Measurements from ENCODE around the gene RWDD1.

The RWDD1 gene

GRCh38 chr6:116556814-116557415, 14.4 kb upstream of the RWDD1 start:
- in situ Hi-C loops (cut with MboI; ENCODE audit: low sequenced_read_pairs) = no loop called here

DNA sequence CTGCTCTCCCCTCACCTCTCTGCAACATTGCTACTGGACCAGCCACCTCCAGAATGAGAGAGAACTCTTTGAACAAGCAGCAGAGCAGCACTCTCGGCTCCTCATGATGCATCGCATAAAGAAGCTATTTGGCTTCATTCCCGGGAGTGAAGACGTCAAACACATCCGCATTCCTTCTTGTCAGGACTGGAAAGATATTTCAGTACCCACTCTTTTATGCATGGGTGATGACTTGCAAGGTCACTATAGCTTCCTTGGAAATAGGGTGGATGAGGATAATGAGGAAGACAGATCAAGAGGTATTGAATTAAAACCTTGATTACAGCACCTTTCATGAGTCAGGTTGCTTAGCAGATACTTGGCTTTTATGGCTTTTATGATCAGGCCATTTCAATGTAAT, 13.4 kb upstream of the RWDD1 start:
- in situ Hi-C loops (cut with MboI; ENCODE audit: low sequenced_read_pairs) = no loop called here

GRCh38 chr6:116560130-116560529, 11.2 kb upstream of the RWDD1 start:
- in situ Hi-C loops (cut with MboI; ENCODE audit: low sequenced_read_pairs) = no loop called here

GRCh38 chr6:116561377-116562018, 9.8 kb upstream of the RWDD1 start:
- in situ Hi-C loops (cut with MboI; ENCODE audit: low sequenced_read_pairs) = no loop called here

DNA sequence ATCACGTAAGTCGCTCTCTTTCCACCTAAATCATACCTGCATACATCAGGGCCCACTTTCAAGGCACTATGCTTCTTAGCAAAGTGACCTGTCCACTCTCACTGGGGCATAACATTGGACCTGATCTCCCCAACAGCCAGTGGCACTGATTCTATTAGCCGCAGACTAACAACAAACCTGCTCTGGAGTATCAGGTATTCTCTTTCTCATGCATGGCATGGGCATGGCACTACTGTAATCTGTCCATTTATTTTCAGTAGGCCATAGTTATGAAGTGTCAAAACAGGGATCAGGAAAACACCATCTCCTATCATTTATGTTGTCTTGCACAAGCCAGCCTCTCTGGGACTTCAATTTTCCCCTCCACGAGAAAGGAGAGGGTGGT, 9.3 kb upstream of the RWDD1 start:
- in situ Hi-C loops (cut with MboI; ENCODE audit: low sequenced_read_pairs) = no loop called here

GRCh38 chr6:116562614-116563013, 8.7 kb upstream of the RWDD1 start:
- in situ Hi-C loops (cut with MboI; ENCODE audit: low sequenced_read_pairs) = no loop called here

DNA sequence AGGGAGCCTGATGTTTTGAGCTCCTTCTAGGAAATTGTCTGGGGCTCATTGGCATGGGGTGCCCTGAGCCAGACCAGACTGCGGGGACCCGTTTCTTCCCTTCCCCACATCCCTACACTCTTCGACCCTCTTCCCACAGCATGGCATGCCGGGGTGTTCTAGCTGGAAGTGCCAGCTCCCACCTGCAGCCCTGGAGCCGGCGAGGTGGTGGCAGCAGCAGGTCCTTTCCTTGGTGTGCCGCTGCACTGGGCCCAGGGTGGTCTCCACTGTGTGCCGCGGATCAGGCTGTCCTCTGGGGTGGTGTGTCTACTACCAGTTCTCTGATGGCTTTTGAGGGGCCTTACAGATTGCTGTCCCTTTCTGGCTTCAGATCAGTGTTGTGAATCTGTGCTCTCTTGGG, 7.5 kb upstream of the RWDD1 start:
- in situ Hi-C loops (cut with MboI; ENCODE audit: low sequenced_read_pairs) = no loop called here

GRCh38 chr6:116564311-116564710, 7.0 kb upstream of the RWDD1 start:
- in situ Hi-C loops (cut with MboI; ENCODE audit: low sequenced_read_pairs) = no loop called here

DNA sequence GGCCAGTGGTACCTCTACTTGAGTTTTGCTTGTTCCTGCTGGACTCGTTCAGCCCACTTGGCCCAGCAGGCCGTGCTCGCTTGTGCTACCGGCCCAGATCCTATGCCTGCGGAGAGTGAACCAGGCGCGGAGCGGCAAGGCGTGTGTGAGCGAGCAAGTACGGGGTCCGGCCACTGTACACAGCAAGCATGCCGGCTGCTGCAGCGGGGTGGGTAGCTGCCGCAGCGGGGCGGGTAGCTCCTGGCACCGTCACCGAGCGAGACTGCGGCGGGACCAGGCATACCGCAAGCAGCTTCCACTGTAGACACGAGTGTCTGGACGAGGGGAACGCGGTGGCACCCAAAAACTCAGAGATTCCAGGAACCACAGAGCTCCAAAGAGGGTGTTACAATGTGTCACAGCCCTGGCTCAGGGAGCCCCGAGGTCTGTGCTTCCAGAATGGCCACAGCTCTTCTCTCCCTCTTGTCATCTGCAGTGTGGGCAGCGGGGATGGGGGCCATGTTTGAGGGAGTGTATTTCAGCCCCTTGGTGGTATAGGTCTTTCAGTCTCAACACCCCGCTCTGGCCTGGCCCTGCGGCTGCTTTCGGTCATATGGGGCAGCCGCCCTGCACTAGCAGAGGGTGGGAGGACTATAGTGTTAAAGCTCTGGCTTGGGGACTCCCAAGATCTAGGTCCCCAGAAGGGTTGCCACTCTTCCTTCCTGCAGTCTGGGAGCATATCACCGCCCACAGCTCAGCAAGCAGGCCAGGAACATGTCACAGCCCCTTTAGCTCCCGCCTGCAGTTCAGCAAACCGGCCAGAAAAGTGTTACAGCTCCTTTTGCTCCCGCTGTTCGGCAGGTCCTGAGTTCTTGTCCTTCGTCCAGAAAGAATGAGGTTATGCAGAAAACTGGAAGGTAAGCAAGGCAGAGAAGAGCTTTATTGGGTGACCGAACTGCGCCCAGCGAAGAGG, 6.1 kb upstream of the RWDD1 start:
- in situ Hi-C loops (cut with MboI; ENCODE audit: low sequenced_read_pairs) = no loop called here

- in situ Hi-C loops (cut with MboI; ENCODE audit: low sequenced_read_pairs) = no loop called here
Measured at GRCh38 chr6:116568111-116568510, 3.2 kb upstream of the RWDD1 start.

- in situ Hi-C loops (cut with MboI; ENCODE audit: low sequenced_read_pairs) = no loop called here
Measured at GRCh38 chr6:116568821-116569755, 2.2 kb upstream of the RWDD1 start.

GRCh38 chr6:116571683-116572000, 338 bp downstream of the RWDD1 start:
- in situ Hi-C loops (cut with MboI; ENCODE audit: low sequenced_read_pairs) = no loop called here

GRCh38 chr6:116572162-116572561, 858 bp downstream of the RWDD1 start:
- in situ Hi-C loops (cut with MboI; ENCODE audit: low sequenced_read_pairs) = no loop called here

DNA sequence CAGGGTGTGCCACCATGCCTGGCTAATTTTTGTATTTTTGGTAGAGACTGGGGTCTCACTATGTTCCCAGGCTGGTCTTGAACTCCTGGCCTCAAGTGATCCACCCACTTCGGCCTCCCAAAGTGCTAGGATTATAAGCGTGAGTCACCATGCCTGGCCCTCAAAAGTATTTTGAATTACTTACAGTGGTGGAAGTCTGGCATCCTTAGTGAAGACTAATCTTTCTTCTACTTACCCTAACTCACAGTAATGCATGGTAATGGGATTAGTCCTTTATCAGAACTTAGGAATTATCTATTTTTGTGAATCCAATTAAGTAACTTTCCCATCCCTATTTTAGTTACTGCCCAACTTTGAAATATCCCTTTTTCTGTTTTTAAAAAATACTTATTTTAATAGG, 3.9 kb downstream of the RWDD1 start:
- in situ Hi-C loops (cut with MboI; ENCODE audit: low sequenced_read_pairs) = no loop called here

- in situ Hi-C loops (cut with MboI; ENCODE audit: low sequenced_read_pairs) = no loop called here
Measured at GRCh38 chr6:116577486-116577885, 6.2 kb downstream of the RWDD1 start.

DNA sequence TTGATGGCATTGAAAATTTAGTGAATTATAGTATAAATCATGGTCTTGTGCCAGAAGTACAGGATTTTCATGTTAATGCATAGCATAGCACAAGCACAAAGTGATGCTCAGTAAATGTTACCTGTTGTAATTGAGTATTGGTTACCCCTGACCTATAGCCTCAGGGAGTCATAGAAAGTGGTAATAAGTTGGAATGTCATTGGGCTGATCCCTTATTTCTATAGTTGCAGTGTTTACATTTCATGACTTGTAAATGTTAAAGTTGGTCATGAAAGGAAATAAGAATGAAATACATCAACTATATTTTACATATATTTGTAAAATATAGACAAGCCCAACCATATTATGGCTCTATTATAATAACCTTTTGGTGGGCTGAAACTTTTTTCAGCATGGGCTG, 7.0 kb downstream of the RWDD1 start:
- in situ Hi-C loops (cut with MboI; ENCODE audit: low sequenced_read_pairs) = no loop called here

DNA sequence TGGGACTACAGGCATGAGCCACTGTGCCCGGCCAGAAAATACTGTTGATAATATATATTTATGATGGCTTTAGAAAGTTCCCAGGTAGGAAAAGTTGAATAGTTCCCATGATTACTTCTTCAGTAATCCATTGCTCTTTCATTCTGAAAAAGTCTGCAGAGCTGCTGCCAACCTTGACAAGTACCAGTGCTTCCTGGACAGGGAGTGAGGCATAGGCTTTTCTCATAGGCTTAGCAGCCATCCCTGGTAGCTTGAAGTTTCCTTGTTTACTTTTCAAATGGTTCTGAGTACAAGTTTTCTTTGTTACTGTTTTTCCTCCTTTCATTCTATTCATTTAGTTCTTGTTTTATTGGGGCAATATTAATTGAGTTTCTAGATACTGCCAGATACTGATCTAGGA, 7.8 kb downstream of the RWDD1 start:
- in situ Hi-C loops (cut with MboI; ENCODE audit: low sequenced_read_pairs) = no loop called here

- in situ Hi-C loops (cut with MboI; ENCODE audit: low sequenced_read_pairs) = no loop called here
Measured at GRCh38 chr6:116580198-116580597, 8.9 kb downstream of the RWDD1 start.

DNA sequence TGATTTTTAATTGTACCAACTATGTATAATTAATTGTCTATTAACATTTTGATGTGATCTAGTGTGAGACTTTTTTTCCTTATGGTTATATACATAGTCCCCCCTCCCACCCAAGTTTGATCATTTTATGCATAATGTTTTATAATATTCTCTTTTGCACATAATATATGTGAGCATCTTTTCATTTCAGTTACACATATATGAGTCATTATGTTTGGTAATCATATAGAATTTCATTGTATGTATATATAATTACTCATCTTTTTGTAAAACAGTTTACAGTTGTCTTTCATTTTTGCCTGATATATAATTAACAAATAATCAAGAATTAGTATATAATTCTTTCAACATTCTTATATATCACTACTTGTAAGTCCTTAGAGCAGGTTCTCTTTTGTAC, 15.0 kb downstream of the RWDD1 start:
- in situ Hi-C loops (cut with MboI; ENCODE audit: low sequenced_read_pairs) = no loop called here

DNA sequence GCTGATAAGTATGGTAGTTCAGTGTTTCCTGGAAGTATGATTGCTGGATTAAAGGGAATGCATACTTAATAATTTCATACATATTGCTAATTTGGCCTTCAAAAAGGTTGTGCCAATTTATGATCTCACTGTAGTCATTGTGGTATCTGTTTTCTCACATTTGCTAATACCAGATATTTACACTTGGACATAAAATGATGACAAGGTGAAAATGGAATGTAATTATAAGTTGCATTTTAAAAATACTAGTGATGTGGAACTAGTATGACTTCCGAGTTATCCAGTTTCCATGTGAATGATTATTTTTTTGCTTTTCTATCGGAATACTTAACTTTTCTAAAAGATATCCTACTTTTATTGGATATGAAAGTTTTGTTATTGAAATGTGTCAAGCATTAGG, 15.4 kb downstream of the RWDD1 start:
- in situ Hi-C loops (cut with MboI; ENCODE audit: low sequenced_read_pairs) = no loop called here

GRCh38 chr6:116595247-116595646, 23.9 kb downstream of the RWDD1 start:
- in situ Hi-C loops (cut with MboI; ENCODE audit: low sequenced_read_pairs) = no loop called here
